ENCODE results near the gene KRAS.

KRAS gene

GRCh38 chr12:25248732-25249131 is 2.0 kb downstream of the KRAS start:
- no peak for DNase-seq (ENCODE audit: insufficient read length, low spot score)
- TF ChIP-seq POU2F2 (IDR thresholded peaks at IDR 0.05; ENCODE audit: low read depth, low read length) (no peak), TAF1 (IDR thresholded peaks at IDR 0.05; ENCODE audit: low read depth, low read length) (no peak), POLR2A (IDR thresholded peaks at IDR 0.05; ENCODE audit: low read depth, low read length) (no peak), PAX5 (IDR thresholded peaks at IDR 0.05; ENCODE audit: insufficient read depth, low read length, severe bottlenecking) (no peak), POLR2AphosphoS5 (IDR thresholded peaks at IDR 0.05; ENCODE audit: low read depth, low read length) (no peak), SPI1 (IDR thresholded peaks at IDR 0.05; ENCODE audit: low read depth, low read length) (no peak)
- FAIRE-seq = no peak

- DNase-seq (ENCODE audit: insufficient read length, low spot score) = no peak
- TF ChIP-seq TAF1 (IDR thresholded peaks at IDR 0.05; ENCODE audit: low read depth, low read length) = no peak
- TF ChIP-seq PAX5 (IDR thresholded peaks at IDR 0.05; ENCODE audit: insufficient read depth, low read length, severe bottlenecking) = no peak
- no peak for TF ChIP-seq SPI1 (IDR thresholded peaks at IDR 0.05; ENCODE audit: low read depth, low read length)
- TF ChIP-seq POU2F2 (IDR thresholded peaks at IDR 0.05; ENCODE audit: low read depth, low read length) = no peak
- no peak for TF ChIP-seq POLR2A (IDR thresholded peaks at IDR 0.05; ENCODE audit: low read depth, low read length)
- no peak for FAIRE-seq
These were observed 2.6 kb downstream of the KRAS start for GRCh38 chr12:25248137-25248536.

GRCh38 chr12:25245491-25245890 is 5.2 kb downstream of the KRAS start:
- FAIRE-seq (no peak), DNase-seq (ENCODE audit: insufficient read length, low spot score) (no peak)
- TF ChIP-seq PAX5 (IDR thresholded peaks at IDR 0.05; ENCODE audit: insufficient read depth, low read length, severe bottlenecking) (no peak), TAF1 (IDR thresholded peaks at IDR 0.05; ENCODE audit: low read depth, low read length) (no peak), POU2F2 (IDR thresholded peaks at IDR 0.05; ENCODE audit: low read depth, low read length) (no peak), SPI1 (IDR thresholded peaks at IDR 0.05; ENCODE audit: low read depth, low read length) (no peak), POLR2A (IDR thresholded peaks at IDR 0.05; ENCODE audit: low read depth, low read length) (no peak), POLR2AphosphoS5 (IDR thresholded peaks at IDR 0.05; ENCODE audit: low read depth, low read length) (no peak)

GRCh38 chr12:25243680-25243990 is 7.1 kb downstream of the KRAS start:
- DNase-seq (ENCODE audit: insufficient read length, low spot score) (no peak), FAIRE-seq (no peak)
- TF ChIP-seq POLR2A (IDR thresholded peaks at IDR 0.05; ENCODE audit: low read depth, low read length) = no peak
- no peak for TF ChIP-seq POU2F2 (IDR thresholded peaks at IDR 0.05; ENCODE audit: low read depth, low read length)
- no peak for TF ChIP-seq SPI1 (IDR thresholded peaks at IDR 0.05; ENCODE audit: low read depth, low read length)
- no peak for TF ChIP-seq TAF1 (IDR thresholded peaks at IDR 0.05; ENCODE audit: low read depth, low read length)
- TF ChIP-seq PAX5 (IDR thresholded peaks at IDR 0.05; ENCODE audit: insufficient read depth, low read length, severe bottlenecking) = no peak
- TF ChIP-seq POLR2AphosphoS5 (IDR thresholded peaks at IDR 0.05; ENCODE audit: low read depth, low read length) = no peak

- no peak for FAIRE-seq
- no peak for TF ChIP-seq TAF1 (IDR thresholded peaks at IDR 0.05; ENCODE audit: low read depth, low read length)
- TF ChIP-seq POU2F2 (IDR thresholded peaks at IDR 0.05; ENCODE audit: low read depth, low read length) = no peak
These were observed 7.6 kb downstream of the KRAS start for GRCh38 chr12:25242981-25243679.

GRCh38 chr12:25241167-25242020 is 9.3 kb downstream of the KRAS start:
- TF ChIP-seq TAF1 (IDR thresholded peaks at IDR 0.05; ENCODE audit: low read depth, low read length) (no peak), POLR2A (IDR thresholded peaks at IDR 0.05; ENCODE audit: low read depth, low read length) (no peak), POLR2AphosphoS5 (IDR thresholded peaks at IDR 0.05; ENCODE audit: low read depth, low read length) (no peak), POU2F2 (IDR thresholded peaks at IDR 0.05; ENCODE audit: low read depth, low read length) (no peak), SPI1 (IDR thresholded peaks at IDR 0.05; ENCODE audit: low read depth, low read length) (no peak), PAX5 (IDR thresholded peaks at IDR 0.05; ENCODE audit: insufficient read depth, low read length, severe bottlenecking) (no peak)
- DNase-seq (ENCODE audit: insufficient read length, low spot score) (no peak), FAIRE-seq (peak; percentile 69)

More at GRCh38 chr12:25242981-25243679, 7.6 kb downstream of the KRAS start:
- DNase-seq (ENCODE audit: insufficient read length, low spot score) = no peak

GRCh38 chr12:25236626-25237025 is 14.1 kb downstream of the KRAS start:
- TF ChIP-seq POLR2AphosphoS5 (IDR thresholded peaks at IDR 0.05; ENCODE audit: low read depth, low read length) (no peak), SPI1 (IDR thresholded peaks at IDR 0.05; ENCODE audit: low read depth, low read length) (no peak), POLR2A (IDR thresholded peaks at IDR 0.05; ENCODE audit: low read depth, low read length) (no peak), TAF1 (IDR thresholded peaks at IDR 0.05; ENCODE audit: low read depth, low read length) (no peak), PAX5 (IDR thresholded peaks at IDR 0.05; ENCODE audit: insufficient read depth, low read length, severe bottlenecking) (no peak), POU2F2 (IDR thresholded peaks at IDR 0.05; ENCODE audit: low read depth, low read length) (no peak)
- DNase-seq (ENCODE audit: insufficient read length, low spot score) (no peak), FAIRE-seq (no peak)

- DNase-seq (ENCODE audit: insufficient read length, low spot score) (no peak), FAIRE-seq (no peak)
- TF ChIP-seq POU2F2 (IDR thresholded peaks at IDR 0.05; ENCODE audit: low read depth, low read length) = no peak
- TF ChIP-seq POLR2A (IDR thresholded peaks at IDR 0.05; ENCODE audit: low read depth, low read length) = no peak
- no peak for TF ChIP-seq TAF1 (IDR thresholded peaks at IDR 0.05; ENCODE audit: low read depth, low read length)
- no peak for TF ChIP-seq POLR2AphosphoS5 (IDR thresholded peaks at IDR 0.05; ENCODE audit: low read depth, low read length)
- TF ChIP-seq SPI1 (IDR thresholded peaks at IDR 0.05; ENCODE audit: low read depth, low read length) = no peak
- no peak for TF ChIP-seq PAX5 (IDR thresholded peaks at IDR 0.05; ENCODE audit: insufficient read depth, low read length, severe bottlenecking)
These were observed 14.5 kb downstream of the KRAS start for GRCh38 chr12:25236190-25236589.

- no peak for FAIRE-seq
- no peak for DNase-seq (ENCODE audit: insufficient read length, low spot score)
- TF ChIP-seq TAF1 (IDR thresholded peaks at IDR 0.05; ENCODE audit: low read depth, low read length) (no peak), SPI1 (IDR thresholded peaks at IDR 0.05; ENCODE audit: low read depth, low read length) (no peak), POU2F2 (IDR thresholded peaks at IDR 0.05; ENCODE audit: low read depth, low read length) (no peak), PAX5 (IDR thresholded peaks at IDR 0.05; ENCODE audit: insufficient read depth, low read length, severe bottlenecking) (no peak), POLR2A (IDR thresholded peaks at IDR 0.05; ENCODE audit: low read depth, low read length) (no peak), POLR2AphosphoS5 (IDR thresholded peaks at IDR 0.05; ENCODE audit: low read depth, low read length) (no peak)
These were observed 37.4 kb downstream of the KRAS start for GRCh38 chr12:25213338-25213737.

Data from GM12891 (cell line).